ENCODE data around the gene SNAP91.

Gene SNAP91

DNA sequence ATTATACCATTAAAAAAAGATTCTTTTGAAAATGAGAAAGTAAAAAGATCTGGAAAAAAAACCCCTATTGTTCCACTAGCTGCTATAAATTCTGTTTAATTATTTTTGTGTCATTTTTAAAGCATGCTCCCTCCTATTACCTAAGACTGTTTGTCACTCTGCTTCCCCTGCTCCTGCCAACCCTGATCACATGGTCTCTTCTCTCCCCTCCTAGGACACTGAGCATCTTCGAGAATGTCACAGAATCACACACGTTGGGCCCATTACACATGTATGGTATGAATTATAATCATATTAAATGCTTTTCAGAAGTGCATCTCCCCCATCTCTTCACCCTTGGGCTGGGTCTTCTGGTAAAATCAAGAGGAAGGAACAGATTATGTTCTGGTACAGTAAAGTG, 6.2 kb downstream of the SNAP91 start:
- no peak for DNase-seq (ENCODE audit: extremely low read depth, low read depth)
- TF ChIP-seq, protein P1, sequence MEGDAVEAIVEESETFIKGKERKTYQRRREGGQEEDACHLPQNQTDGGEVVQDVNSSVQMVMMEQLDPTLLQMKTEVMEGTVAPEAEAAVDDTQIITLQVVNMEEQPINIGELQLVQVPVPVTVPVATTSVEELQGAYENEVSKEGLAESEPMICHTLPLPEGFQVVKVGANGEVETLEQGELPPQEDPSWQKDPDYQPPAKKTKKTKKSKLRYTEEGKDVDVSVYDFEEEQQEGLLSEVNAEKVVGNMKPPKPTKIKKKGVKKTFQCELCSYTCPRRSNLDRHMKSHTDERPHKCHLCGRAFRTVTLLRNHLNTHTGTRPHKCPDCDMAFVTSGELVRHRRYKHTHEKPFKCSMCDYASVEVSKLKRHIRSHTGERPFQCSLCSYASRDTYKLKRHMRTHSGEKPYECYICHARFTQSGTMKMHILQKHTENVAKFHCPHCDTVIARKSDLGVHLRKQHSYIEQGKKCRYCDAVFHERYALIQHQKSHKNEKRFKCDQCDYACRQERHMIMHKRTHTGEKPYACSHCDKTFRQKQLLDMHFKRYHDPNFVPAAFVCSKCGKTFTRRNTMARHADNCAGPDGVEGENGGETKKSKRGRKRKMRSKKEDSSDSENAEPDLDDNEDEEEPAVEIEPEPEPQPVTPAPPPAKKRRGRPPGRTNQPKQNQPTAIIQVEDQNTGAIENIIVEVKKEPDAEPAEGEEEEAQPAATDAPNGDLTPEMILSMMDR (IDR thresholded peaks at IDR 0.05; ENCODE audit: low read depth, low read length): no peak

DNA sequence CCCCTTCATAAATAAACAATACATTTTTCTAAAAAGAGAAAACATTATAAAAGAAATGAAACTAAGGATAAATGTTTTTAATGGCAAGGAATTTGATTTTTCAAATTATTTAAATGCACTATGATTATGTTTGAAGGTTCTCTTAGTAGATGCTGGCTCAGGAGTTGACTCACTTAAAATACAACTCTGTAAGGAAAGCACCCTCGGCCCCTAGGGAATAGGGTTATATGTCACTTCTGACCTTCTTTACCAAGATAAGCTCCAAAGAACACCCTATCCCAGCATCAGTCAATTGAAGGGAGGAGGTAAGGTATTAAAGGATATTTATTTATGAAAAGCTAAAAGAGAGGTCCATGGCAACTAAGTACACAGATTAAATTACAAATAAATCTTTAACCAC, 6.8 kb downstream of the SNAP91 start:
- no peak for DNase-seq (ENCODE audit: extremely low read depth, low read depth)
- TF ChIP-seq, protein P1 (IDR thresholded peaks at IDR 0.05; ENCODE audit: low read depth, low read length): no peak

DNA sequence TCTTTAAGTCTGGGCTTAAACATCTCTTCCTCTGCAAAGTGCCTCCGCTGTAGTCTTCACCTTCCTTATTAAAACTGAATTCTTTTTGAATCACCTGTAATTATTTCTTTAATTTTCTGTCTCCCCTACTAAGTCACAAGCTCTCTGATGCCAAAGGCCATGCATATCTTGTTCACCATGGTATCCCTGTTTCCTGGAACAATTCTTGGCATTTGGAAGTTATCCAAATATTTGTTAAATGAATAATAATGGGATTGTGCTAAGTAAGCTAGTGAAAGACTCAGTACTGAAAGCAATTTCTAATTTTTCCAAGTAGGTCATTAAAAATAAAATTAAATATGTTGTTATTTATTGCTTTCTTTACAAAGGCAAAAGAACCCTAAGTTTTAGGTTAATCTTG, 12.2 kb downstream of the SNAP91 start:
- DNase-seq (ENCODE audit: extremely low read depth, low read depth): no peak
- TF ChIP-seq, protein P1 (IDR thresholded peaks at IDR 0.05; ENCODE audit: low read depth, low read length): no peak

DNA sequence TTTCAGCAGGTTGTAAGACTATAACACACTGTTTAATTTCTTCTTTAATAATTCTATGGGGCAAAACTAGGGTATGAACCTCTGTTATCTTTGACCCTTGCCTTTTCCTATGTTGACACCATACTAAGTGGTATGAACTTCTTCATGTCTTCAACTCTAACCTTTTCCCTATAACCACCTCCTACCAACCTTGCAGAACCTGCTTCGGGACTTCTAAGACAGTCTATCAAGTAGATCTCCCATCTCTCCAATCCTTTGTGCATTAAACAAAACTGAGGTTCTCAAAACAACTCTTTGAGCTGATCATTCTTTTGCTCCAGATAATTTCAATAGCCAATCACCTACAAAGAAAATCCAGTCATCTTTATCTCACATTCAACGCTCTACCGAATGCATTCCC, 23.4 kb downstream of the SNAP91 start:
- DNase-seq (ENCODE audit: extremely low read depth, low read depth): no peak
- TF ChIP-seq, protein P1 (IDR thresholded peaks at IDR 0.05; ENCODE audit: low read depth, low read length): no peak

DNA sequence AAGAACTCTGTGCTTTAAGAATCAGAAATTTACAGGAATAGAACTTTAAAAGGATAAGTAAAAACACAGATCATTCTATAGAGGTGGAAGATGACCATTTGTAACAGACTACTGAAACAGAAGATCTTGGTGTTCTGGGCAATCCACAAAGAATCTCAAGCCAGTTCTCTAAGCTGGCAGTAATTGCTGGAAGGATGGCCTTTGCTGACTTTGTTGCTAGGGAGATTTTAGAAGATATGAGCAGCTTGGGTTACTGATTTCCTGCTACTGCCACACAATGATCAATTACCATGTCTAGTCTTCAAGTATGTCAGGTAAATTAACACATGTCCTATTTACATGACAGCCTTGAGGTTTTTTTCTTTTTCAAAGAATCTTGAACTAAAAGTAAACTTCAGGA, 31.1 kb downstream of the SNAP91 start:
- TF ChIP-seq, protein P1 (IDR thresholded peaks at IDR 0.05; ENCODE audit: low read depth, low read length): no peak
- no peak for DNase-seq (ENCODE audit: extremely low read depth, low read depth)

DNA sequence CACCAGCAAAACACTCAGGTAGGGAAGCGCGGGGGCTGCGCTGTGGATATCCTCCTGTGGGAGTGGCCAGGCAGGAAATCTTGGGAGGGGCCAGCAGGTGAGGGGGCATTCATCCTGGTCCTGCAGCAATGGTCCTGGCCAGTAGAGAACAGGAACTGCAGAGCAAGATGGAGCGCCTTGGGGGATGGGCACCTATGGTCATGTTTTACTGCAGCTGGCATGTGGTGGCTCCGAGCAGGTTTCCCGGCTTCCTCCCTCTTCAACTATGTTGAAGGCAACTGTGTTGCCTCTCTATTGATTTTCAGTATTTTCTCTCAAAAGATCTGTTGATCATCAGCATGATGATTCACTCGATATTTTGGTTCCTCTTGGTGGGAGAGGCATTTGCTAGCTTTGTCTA, 70.9 kb downstream of the SNAP91 start:
- DNase-seq (ENCODE audit: extremely low read depth, low read depth): no peak
- TF ChIP-seq, protein P1 (IDR thresholded peaks at IDR 0.05; ENCODE audit: low read depth, low read length): no peak

DNA sequence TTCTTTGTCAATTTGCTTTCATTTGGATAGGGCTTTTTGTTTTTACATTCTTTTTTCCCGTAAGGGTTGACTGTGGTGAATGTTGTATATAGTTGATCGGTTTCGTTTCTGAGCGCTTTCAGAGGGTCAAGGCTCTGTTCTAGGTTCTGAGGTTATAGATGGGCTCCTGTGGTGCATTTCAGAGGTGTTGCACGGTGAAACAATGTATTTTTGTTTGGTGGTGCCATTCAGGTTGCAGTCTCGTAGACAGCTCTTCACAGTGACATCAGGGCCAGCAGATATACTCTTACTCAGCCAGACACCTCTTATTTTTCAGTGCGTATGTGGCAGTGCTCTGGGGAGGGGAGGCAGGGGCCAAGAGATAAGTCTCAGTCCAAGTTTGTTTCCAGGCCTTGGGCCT, 72.1 kb downstream of the SNAP91 start:
- DNase-seq (ENCODE audit: extremely low read depth, low read depth): no peak
- TF ChIP-seq, protein P1 (IDR thresholded peaks at IDR 0.05; ENCODE audit: low read depth, low read length): no peak
